ENCODE data around the gene KIAA1958. TPM values are rescaled to one million over a fixed set of nuclear protein-coding genes. Genes with fewer than 3 reads are reported as not detected.

Gene KIAA1958
- total RNA-seq, 3 donors from 2014 or later, result 7.4 to 12.7 (median 9.3) TPM

- Histone ChIP-seq H3K4me3 (no peak overlapping the region), H3K4me1 (ENCODE audit: low read depth) (no peaks in the 10 kb centered on the region), H3K36me3 (ENCODE audit: low read depth) (no peaks in the 10 kb centered on the region), H3K9me3 (no peaks in the 10 kb centered on the region)
- intact Hi-C loops (cut with DNase I, micrococcal nuclease), result no loop called here
- no peak for ATAC-seq
- DNase-seq, result no peak
- TF ChIP-seq CTCF (IDR thresholded peaks at IDR 0.05), result no peak
These were observed 122.2 kb downstream of the KIAA1958 start for GRCh38 chr9:112608851-112609250.

- Histone ChIP-seq H3K4me1 (ENCODE audit: low read depth) (no peaks in the 10 kb centered on the region), H3K9me3 (no peaks in the 10 kb centered on the region), H3K36me3 (ENCODE audit: low read depth) (no peaks in the 10 kb centered on the region), H3K4me3 (no peak overlapping the region)
- intact Hi-C loops (cut with DNase I, micrococcal nuclease), result no loop called here
- TF ChIP-seq CTCF (IDR thresholded peaks at IDR 0.05), result no peak
- ATAC-seq (no peak), DNase-seq (no peak)
These were observed 129.1 kb downstream of the KIAA1958 start for GRCh38 chr9:112615584-112616266.

- Histone ChIP-seq H3K9me3 (no peaks in the 10 kb centered on the region), H3K4me3 (no peak overlapping the region), H3K36me3 (ENCODE audit: low read depth) (no peaks in the 10 kb centered on the region), H3K4me1 (ENCODE audit: low read depth) (no peaks in the 10 kb centered on the region)
- TF ChIP-seq CTCF (IDR thresholded peaks at IDR 0.05), result no peak
- intact Hi-C loops (cut with DNase I, micrococcal nuclease), result no loop called here
- ATAC-seq (no peak), DNase-seq (no peak)
These were observed 130.7 kb downstream of the KIAA1958 start for GRCh38 chr9:112617371-112617770.

GRCh38 chr9:112618385-112619009, 131.9 kb downstream of the KIAA1958 start:
- no peaks in the 10 kb centered on the region for H3K4me1 ChIP-seq (ENCODE audit: low read depth)
- no peaks in the 10 kb centered on the region for H3K36me3 ChIP-seq (ENCODE audit: low read depth)
- ATAC-seq (no peak), DNase-seq (no peak)
- no peaks in the 10 kb centered on the region for H3K9me3 ChIP-seq
- H3K4me3 ChIP-seq, result no peak overlapping the region
- TF ChIP-seq CTCF (IDR thresholded peaks at IDR 0.05), result no peak
- intact Hi-C loops (cut with DNase I, micrococcal nuclease), result no loop called here

- DNase-seq (no peak), ATAC-seq (no peak)
- Histone ChIP-seq H3K36me3 (ENCODE audit: low read depth) (no peaks in the 10 kb centered on the region), H3K9me3 (no peaks in the 10 kb centered on the region), H3K4me3 (no peak overlapping the region), H3K4me1 (ENCODE audit: low read depth) (no peaks in the 10 kb centered on the region)
- intact Hi-C loops (cut with DNase I, micrococcal nuclease), result no loop called here
- no peak for TF ChIP-seq CTCF (IDR thresholded peaks at IDR 0.05)
These were observed 133.8 kb downstream of the KIAA1958 start for GRCh38 chr9:112620388-112620787.
